NCI-H345 treated with DMSO at 0.1 percent for 48 hours (cell line): Measurements from ENCODE around the gene FBXL19.

Source experiments
- DNase-seq: peaks from one replicate; lab custom pipeline; 2025; ENCODE audit not compliant: unreplicated experiment; lab: John Stamatoyannopoulos, UW

FBXL19 gene

GRCh38 chr16:30964574-30965226 lies 41.3 kb downstream of the FBXL19 start:
- no peak for DNase-seq

DNA sequence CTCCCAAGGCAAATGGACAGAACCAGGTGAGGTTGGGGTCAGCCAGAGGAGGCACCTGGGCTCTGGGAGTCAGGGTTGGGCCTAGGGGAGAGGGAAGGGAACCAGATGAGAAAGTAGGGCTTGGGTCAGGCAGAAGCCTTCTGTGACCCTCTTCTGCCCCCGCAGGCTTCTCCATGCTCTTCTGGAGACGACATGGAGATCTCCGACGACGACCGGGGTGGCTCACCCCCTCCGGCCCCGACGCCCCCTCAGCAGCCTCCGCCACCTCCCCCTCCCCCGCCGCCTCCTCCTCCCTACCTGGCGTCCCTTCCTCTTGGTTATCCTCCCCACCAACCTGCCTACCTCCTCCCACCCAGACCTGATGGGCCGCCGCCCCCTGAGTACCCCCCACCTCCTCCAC lies 42.1 kb downstream of the FBXL19 start:
- no peak for DNase-seq

- DNase-seq: no peak
Observed at GRCh38 chr16:30966033-30966619, 42.8 kb downstream of the FBXL19 start.

DNA sequence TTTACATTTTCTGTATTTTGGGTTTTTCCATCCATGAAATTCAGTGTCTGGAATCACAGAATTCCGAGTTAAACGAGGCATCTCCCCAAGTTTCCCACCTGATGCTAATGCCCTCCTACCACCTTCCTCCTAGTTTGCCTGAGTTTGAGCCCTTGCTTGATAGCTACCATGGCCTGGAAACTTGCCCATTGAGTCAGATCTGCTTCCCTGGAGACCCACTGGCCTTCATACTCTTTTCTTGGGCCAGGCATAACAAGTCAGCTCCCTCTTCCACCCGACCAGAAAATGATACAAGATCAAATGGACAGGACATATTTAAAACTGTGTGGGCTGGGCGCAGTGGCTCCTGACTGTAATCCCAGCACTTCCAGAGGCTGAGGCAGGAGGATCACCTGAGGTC lies 44.4 kb downstream of the FBXL19 start:
- DNase-seq: no peak

DNA sequence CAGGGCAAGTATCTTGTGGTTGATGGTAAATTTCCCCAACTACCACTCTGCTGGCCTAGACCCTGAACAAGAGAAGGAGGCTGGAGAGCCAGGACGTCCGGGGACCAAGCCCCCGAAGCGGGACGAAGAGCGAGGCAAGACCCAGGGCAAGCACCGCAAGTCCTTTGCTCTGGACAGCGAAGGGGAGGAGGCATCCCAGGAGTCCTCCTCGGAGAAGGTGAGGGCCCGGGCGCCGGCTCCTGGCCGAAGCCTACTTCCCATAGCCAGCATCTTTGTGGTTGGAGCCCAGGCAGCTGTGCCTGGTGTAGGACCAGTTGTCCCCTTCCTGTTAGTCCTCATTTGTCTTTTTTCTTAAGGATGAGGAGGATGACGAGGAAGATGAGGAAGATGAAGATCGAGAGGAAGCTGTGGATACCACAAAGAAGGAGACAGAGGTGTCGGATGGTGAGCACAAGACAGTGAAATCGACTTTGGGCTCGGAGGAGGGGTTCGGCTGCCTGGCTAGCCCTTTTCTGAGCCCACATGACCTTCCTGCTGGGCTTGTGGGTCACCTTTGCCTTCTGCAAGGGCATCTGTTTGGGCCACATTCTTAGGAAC lies 46.0 kb downstream of the FBXL19 start:
- DNase-seq: no peak

GRCh38 chr16:30971298-30971697 lies 47.9 kb downstream of the FBXL19 start:
- DNase-seq: no peak

DNA sequence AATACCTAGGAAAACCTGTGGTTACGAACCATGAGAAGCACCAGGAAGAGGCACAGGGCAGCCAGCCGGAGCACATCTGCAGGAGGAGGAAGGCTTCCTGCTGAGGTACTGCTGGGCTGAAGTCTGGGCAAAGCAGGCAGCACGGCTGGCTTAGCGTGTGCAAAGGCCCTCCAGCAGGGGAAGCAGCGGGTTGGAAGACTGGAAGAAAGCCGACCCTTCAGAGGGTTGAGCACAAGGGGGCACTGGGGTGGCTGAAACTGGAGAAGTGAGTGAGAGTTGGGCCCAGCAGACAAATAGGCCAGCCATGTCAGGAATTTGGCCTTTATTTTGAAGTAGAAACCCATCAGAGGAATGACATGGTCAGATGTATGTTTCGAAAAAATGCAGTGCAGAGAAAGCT lies 49.5 kb downstream of the FBXL19 start:
- no peak for DNase-seq

GRCh38 chr16:30974348-30974747 lies 51.0 kb downstream of the FBXL19 start:
- no peak for DNase-seq

DNA sequence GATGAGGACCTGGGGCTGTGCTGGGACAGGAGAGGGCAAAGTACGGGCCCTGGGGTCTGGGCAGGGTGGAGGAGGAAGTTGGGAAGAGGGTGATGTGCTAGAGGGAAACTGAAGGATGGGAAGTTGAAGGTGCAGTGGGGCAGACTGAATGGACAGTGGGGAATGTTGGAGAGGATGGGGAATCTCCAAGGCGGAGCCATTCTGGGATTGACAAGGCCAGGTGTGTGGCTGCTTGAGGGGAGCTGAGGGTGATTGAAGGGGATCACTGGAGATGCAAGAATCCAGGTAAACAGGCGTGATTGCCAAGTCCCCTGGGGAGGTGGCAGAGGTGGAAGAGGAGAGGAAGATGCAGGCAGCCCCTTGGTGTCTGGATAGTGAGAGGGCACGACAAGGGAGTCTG lies 53.1 kb downstream of the FBXL19 start:
- no peak for DNase-seq

DNA sequence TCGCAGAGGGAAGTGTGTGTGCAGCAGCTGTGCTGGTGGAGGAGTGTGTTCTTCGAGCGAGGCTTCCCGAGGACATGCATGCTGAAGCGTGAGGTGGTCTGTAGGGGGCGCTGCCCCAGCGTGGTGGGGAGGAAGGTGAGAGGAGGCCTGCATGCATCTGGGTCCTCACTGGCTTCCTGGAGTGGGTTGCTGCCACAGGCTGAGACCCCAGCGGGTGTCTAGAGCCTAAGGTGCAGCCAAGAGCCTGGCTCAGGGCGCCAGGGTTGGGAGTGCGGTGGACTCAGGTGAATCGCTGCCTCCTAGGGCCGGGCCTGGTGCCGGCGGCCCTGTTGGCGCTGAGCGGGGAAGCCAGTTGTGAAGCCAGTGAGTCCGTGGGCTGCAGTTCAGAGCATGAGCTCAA lies 54.1 kb downstream of the FBXL19 start:
- DNase-seq: no peak

DNA sequence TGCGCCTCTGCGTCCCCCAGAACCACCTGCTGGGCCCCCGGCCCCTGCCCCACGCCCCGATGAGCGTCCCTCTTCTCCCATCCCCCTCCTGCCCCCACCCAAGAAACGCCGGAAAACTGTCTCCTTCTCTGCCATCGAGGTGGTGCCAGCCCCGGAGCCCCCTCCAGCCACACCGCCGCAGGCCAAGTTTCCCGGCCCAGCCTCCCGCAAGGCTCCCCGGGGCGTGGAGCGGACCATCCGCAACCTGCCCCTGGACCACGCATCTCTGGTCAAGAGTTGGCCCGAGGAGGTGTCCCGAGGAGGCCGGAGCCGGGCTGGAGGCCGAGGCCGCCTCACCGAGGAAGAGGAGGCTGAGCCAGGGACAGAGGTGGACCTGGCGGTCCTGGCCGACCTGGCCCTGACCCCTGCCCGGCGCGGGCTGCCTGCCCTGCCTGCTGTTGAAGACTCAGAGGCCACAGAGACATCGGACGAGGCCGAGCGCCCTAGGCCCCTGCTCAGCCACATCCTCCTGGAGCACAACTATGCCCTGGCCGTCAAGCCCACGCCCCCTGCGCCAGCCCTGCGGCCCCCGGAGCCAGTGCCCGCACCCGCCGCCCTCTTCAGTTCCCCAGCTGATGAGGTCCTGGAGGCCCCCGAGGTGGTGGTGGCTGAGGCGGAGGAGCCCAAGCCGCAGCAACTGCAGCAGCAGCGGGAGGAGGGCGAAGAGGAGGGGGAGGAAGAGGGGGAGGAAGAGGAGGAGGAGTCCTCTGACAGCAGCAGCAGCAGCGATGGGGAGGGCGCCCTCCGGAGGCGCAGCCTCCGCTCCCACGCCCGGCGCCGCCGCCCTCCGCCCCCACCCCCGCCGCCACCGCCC lies 56.0 kb downstream of the FBXL19 start:
- no peak for DNase-seq

GRCh38 chr16:30980023-30980371 lies 56.6 kb downstream of the FBXL19 start:
- DNase-seq: no peak

DNA sequence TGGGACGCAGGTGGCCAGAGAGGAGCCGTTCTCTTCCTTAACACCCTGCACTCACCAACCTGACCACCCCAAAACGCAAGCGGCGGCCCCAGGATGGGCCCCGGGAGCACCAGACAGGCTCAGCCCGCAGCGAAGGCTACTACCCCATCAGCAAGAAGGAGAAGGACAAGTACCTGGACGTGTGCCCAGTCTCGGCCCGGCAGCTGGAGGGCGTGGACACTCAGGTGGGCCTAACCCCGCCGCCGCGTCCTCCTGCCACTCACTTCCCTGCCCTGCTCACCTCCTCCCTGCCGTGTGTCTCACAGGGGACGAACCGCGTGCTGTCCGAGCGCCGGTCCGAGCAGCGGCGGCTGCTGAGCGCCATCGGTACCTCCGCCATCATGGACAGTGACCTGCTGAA lies 57.1 kb downstream of the FBXL19 start:
- no peak for DNase-seq

- DNase-seq: no peak
Observed at GRCh38 chr16:30980959-30981358, 57.6 kb downstream of the FBXL19 start.

DNA sequence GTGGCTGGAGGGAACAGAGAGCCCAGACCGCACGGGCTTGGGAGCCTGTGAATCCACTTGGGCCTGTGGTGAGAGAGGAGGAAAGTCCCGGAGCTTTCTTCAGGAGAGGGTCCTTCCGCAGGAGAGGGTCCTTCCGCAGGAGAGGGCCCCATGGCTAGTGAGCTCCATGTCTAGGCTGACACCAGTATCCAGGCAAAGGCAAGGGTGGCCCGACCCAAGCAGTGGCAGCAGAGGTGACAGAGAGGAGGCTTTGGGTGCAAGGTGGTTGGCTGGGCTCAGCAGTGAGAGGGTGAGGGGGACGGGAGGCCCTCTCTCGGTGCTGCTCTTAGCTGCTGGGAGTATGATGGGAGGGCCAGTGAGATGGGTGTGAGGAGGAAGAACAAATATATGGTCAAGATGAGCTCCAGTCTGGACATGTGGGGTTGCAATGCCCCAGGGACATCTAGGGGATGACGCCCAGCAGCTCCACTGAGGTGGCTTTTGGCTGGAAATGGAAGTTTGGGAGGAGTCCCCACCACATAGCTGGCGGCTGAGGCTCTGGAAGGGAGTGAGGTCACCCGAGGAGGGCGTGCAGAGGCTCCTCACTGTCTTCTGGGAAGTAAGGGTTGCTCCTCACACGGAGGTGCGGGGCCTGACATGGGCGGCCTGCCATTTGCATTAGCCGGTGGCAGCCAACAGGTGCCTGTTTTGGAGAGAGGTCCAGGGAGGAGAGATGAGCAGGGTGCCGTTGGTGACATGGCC lies 59.3 kb downstream of the FBXL19 start:
- no peak for DNase-seq

GRCh38 chr16:30983289-30983889 lies 60.0 kb downstream of the FBXL19 start:
- no peak for DNase-seq

GRCh38 chr16:30983898-30984610 lies 60.7 kb downstream of the FBXL19 start:
- no peak for DNase-seq

- peak; percentile 68 for DNase-seq
Observed at GRCh38 chr16:30984669-30985400, 61.5 kb downstream of the FBXL19 start, which contains the start of gene HSD3B7. Gene HSD3B7, plus strand, starts transcription at chr16:30985207. Its CDS starts 452 bp downstream, at chr16:30985659.

GRCh38 chr16:30985401-30986128 lies 62.2 kb downstream of the FBXL19 start:
- DNase-seq: peak; percentile 85
